HepG2 (cell line): ENCODE results near the gene UBASH3A. TPM values are rescaled to one million over a fixed set of nuclear protein-coding genes. Genes with fewer than 3 reads are reported as not detected.
A peak's percentile ranks its signal among the peaks of the same experiment; 100 is the strongest.

Source experiments
- DRAP1 ChIP-seq: IDR thresholded peaks from 2 replicates; pipeline ENCODE4 v1.6.1; 2016; ENCODE audit warnings: missing genetic modification reagents, missing compliant biosample characterization
- HMGXB3 ChIP-seq: sonication (generic); formaldehyde crosslinking; IDR thresholded peaks from 2 replicates; pipeline ENCODE4 v1.4.0; 2020; ENCODE audit warnings: missing genetic modification reagents, borderline replicate concordance
- HNF4G ChIP-seq, 2 experiments: sonication (generic) in 1 of 2; formaldehyde crosslinking in 1 of 2; IDR thresholded peaks; 2 replicates each; pipeline versions ENCODE4 v1.4.0 to v1.6.1; 2011 to 2020; ENCODE audit warnings: borderline replicate concordance in 2 of 2, low read depth in 2 of 2, mild to moderate bottlenecking in 2 of 2, low read length in 1 of 2, missing genetic modification reagents in 1 of 2, moderate library complexity in 1 of 2
- HOXD1 ChIP-seq: sonication (generic); formaldehyde crosslinking; IDR thresholded peaks from 2 replicates; pipeline ENCODE4 v1.5.0; 2020; ENCODE audit warnings: missing genetic modification reagents
- PCBP2 ChIP-seq: fragments of 200-400 bp; formaldehyde crosslinking; optimal IDR thresholded peaks from 2 replicates; pipeline ENCODE3; 2018; ENCODE audit warnings: low read length, low read depth; ENCODE audit not compliant: poor library complexity, severe bottlenecking
- RARA ChIP-seq: IDR thresholded peaks from 2 replicates; pipeline ENCODE4 v1.6.1; 2016; ENCODE audit warnings: missing genetic modification reagents, missing compliant biosample characterization
- RBAK ChIP-seq: sonication (generic); formaldehyde crosslinking; IDR thresholded peaks from 2 replicates; pipeline ENCODE4 v1.5.1; 2020; ENCODE audit warnings: mild to moderate bottlenecking, missing genetic modification reagents
- REXO4 ChIP-seq: sonication (generic); formaldehyde crosslinking; IDR thresholded peaks from 2 replicates; pipeline ENCODE4 v1.8.0; 2022; ENCODE audit warnings: missing genetic modification reagents, mild to moderate bottlenecking, borderline replicate concordance
- RORA ChIP-seq: sonication (generic); formaldehyde crosslinking; IDR thresholded peaks from 2 replicates; pipeline ENCODE4 v1.5.0; 2020; ENCODE audit warnings: mild to moderate bottlenecking, missing genetic modification reagents, moderate library complexity
- SAP130 ChIP-seq: IDR thresholded peaks from 2 replicates; pipeline ENCODE4 v1.6.1; 2016; ENCODE audit warnings: low read depth
- SIN3B ChIP-seq: fragments of 150-350 bp; IDR thresholded peaks from 2 replicates; pipeline ENCODE4 v1.6.1; 2014; ENCODE audit warnings: low read length
- SIX4 ChIP-seq: sonication (generic); formaldehyde crosslinking; IDR thresholded peaks from 2 replicates; pipeline ENCODE4 v1.4.0; 2020; ENCODE audit warnings: missing genetic modification reagents
- SRF ChIP-seq: IDR thresholded peaks from 2 replicates; pipeline ENCODE4 v1.6.1; 2011; ENCODE audit warnings: mild to moderate bottlenecking, low read depth, low read length, moderate library complexity
- ZNF34 ChIP-seq: sonication (generic); formaldehyde crosslinking; IDR thresholded peaks from 2 replicates; pipeline ENCODE4 v1.4.0; 2020; ENCODE audit warnings: mild to moderate bottlenecking, missing genetic modification reagents, borderline replicate concordance
- ZNF451 ChIP-seq: sonication (generic); formaldehyde crosslinking; IDR thresholded peaks from 2 replicates; pipeline ENCODE4 v1.5.0; 2020; ENCODE audit warnings: mild to moderate bottlenecking, missing genetic modification reagents
- ZNF674 ChIP-seq: sonication (generic); formaldehyde crosslinking; IDR thresholded peaks from 2 replicates; pipeline ENCODE4 v1.5.0; 2020; ENCODE audit warnings: low read depth, mild to moderate bottlenecking, missing genetic modification reagents
- ZNF746 ChIP-seq: sonication (generic); formaldehyde crosslinking; IDR thresholded peaks from 2 replicates; pipeline ENCODE4 v1.8.0; 2022; ENCODE audit warnings: mild to moderate bottlenecking, missing genetic modification reagents
- ZNF879 ChIP-seq: sonication (generic); formaldehyde crosslinking; IDR thresholded peaks from 2 replicates; pipeline ENCODE4 v1.8.1; 2023; ENCODE audit warnings: missing genetic modification reagents
- polyA plus RNA-seq, 8 experiments: library from polyadenylated mRNA; depleted of rRNA in 3 of 8; stranded (reverse) in 7 of 8; unstranded in 1 of 8; fragments of >200 nt; fragmentation: Illumina TruSeq in 4 of 8; extraction: Trizol in 4 of 8; gene quantifications; 2 replicates each; pipeline versions ENCODE4 v1.2.1 to v1.2.3, GENCODE V29; 2011 to 2016; ENCODE audit warnings: low read depth in 4 of 8, missing spikeins in 1 of 8, mixed read lengths in 1 of 8; ENCODE audit not compliant: insufficient read depth in 1 of 8
- total RNA-seq, 5 experiments: library from RNA; depleted of rRNA; stranded (reverse); fragments of >200 nt; fragmentation: Illumina TruSeq; extraction: Trizol; gene quantifications; 2 replicates each; pipeline ENCODE4 v1.2.3, GENCODE V29; 2016; ENCODE audit warnings: low read depth in 1 of 5
- TF ChIP-seq, protein P1 (sequence below): sonication (generic); formaldehyde crosslinking; conservative IDR thresholded peaks from 2 replicates; pipeline ENCODE4 v1.4.0; 2020; ENCODE audit warnings: missing genetic modification reagents
- TF ChIP-seq, protein P2 (sequence below): sonication (generic); formaldehyde crosslinking; IDR thresholded peaks from 2 replicates; pipeline ENCODE4 v1.9.0; 2021; ENCODE audit warnings: missing genetic modification reagents, mild to moderate bottlenecking, borderline replicate concordance

Gene UBASH3A
- total and polyA plus RNA-seq, 2 of the 13 experiments (the other 11 are each of a cell fraction or from before 2014, with no cell fraction given): not detected

DNA sequence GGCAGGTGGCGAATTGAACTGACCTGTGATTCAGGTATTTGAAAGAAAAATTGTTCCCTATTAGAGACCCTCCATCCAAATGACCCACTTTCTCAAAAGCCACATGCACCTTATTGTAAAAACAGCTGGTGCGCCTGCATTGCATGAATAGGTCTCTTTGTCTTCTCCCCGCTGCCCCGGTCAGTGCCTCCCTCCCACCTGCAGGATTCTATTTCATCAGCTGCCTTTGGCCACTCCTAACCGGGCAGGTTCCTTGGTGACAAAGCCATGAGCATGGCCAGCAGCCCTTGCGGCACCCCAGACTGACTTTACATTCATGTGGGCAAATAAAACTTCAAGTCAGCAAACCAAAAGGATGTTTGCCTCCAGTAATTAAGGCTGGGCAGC, 14.3 kb upstream of the UBASH3A start (continued):
- TF ChIP-seq, protein P1, sequence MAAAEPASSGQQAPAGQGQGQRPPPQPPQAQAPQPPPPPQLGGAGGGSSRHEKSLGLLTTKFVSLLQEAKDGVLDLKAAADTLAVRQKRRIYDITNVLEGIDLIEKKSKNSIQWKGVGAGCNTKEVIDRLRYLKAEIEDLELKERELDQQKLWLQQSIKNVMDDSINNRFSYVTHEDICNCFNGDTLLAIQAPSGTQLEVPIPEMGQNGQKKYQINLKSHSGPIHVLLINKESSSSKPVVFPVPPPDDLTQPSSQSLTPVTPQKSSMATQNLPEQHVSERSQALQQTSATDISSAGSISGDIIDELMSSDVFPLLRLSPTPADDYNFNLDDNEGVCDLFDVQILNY: no peak
- TF ChIP-seq SAP130 (CRISPR knock-in tag) (peak; percentile 59; the same call in 1 of the 2 replicates), REXO4 (CRISPR knock-in tag) (no peak), RBAK (no peak), ZNF451 (CRISPR knock-in tag) (no peak), HNF4G (IDR thresholded peaks at IDR 0.05; ENCODE audit: borderline replicate concordance, low read depth, low read length) (no peak), HNF4G (CRISPR knock-in tag; IDR thresholded peaks at IDR 0.05; ENCODE audit: borderline replicate concordance, low read depth) (no peak), RARA (CRISPR knock-in tag) (peak; percentile 59; the same call in 1 of the 2 replicates), PCBP2 (no peak), HMGXB3 (CRISPR knock-in tag) (no peak), ZNF674 (CRISPR knock-in tag) (no peak), ZNF746 (CRISPR knock-in tag) (0 out of 2 replicates have a peak, but pooled peaks have one; percentile 18), ZNF879 (CRISPR knock-in tag) (no peak), DRAP1 (CRISPR knock-in tag) (no peak), RORA (CRISPR knock-in tag) (no peak), ZNF34 (no peak), SIX4 (CRISPR knock-in tag) (no peak), SIN3B (no peak), HOXD1 (CRISPR knock-in tag) (no peak), SRF (no peak)
- TF ChIP-seq, protein P2, sequence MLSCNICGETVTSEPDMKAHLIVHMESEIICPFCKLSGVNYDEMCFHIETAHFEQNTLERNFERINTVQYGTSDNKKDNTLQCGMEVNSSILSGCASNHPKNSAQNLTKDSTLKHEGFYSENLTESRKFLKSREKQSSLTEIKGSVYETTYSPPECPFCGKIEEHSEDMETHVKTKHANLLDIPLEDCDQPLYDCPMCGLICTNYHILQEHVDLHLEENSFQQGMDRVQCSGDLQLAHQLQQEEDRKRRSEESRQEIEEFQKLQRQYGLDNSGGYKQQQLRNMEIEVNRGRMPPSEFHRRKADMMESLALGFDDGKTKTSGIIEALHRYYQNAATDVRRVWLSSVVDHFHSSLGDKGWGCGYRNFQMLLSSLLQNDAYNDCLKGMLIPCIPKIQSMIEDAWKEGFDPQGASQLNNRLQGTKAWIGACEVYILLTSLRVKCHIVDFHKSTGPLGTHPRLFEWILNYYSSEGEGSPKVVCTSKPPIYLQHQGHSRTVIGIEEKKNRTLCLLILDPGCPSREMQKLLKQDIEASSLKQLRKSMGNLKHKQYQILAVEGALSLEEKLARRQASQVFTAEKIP (CRISPR knock-in tag): no peak
